ENCODE data around the gene CFAP107. TPM values are rescaled to one million over a fixed set of nuclear protein-coding genes. Genes with fewer than 3 reads are reported as not detected.

Gene CFAP107, protein sequence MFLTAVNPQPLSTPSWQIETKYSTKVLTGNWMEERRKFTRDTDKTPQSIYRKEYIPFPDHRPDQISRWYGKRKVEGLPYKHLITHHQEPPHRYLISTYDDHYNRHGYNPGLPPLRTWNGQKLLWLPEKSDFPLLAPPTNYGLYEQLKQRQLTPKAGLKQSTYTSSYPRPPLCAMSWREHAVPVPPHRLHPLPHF
- not detected in 2 replicates for total RNA-seq

GRCh38 chr1:12745992-12746323 is at the start of gene CFAP107:
TSS of gene CFAP107 (plus strand) at chr1:12746200. CDS start at chr1:12746431, 231 bp downstream.

DNA sequence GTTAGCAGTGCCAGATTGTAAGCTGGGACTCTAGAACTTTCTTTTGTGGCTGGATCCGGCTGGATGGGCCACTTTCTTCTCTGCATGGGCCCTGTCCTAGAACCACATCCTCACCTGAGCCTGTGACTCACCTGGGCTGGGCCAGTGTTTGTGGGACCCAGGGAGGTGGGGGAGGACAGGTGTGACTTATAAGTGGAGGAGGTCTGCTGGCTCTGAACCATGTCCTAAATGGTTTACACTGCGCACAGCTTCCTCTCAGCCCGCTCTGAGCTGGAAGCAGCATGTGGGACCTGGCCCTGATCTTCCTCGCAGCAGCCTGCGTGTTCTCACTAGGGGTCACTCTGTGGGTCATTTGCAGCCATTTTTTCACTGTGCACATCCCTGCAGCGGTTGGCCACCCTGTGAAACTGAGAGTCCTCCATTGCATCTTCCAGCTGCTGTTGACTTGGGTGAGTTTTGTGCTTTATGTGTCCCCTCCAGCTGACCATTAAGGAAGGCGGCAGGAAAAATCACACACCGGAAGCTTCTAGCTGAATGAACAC is 30.0 kb upstream of the CFAP107 start, which contains the start of gene AADACL3:
AADACL3 (plus strand) TSS at position 215 of the 542 bp plus-strand sequence; CDS start at position 282, 67 bp downstream.

DNA sequence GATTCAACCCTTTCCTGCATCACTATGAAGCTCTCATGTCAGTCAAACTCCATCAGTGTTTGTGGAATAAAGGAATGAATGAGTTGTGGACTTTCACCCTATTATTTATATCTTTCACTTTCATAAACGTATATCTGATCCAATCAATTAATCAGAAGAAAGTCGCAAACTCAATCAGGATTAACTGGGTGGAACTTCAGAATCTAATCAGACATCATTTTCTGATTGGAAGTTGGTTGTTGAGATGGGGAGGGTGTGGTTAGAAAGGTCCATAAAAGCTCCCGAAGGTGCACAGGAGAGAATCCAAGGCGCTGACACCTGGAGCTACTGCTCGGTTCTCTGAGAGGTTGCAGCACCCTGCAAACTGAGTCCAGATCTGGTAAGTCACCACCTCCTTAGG is 27.4 kb downstream of the CFAP107 start, which contains the start of gene PRAMEF12:
PRAMEF12 (plus strand) TSS at position 301 of the 400 bp plus-strand sequence. CDS start 1,130 bp downstream, outside the sequence.

DNA sequence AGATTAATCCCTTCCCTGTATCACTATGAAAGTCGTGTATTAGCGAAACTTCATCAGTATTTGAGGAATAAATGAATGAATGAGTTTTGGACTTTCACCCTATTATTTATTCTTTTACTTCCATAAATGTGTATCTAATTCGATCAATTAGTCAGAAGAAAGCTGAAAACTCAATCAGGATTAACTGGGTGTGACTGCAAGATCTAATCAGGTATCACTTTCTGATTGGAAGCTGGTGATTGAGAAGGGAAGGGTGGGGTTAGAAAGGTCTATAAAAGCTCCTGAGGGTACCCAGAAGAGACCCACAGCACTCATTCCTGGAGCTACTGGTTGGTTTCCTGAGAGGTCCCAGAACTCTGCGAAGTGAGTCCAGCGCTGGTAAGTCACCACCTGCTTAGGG is 45.1 kb downstream of the CFAP107 start, which contains the start of gene PRAMEF1:
PRAMEF1 (plus strand) TSS at position 301 of the 400 bp plus-strand sequence. CDS start 1,831 bp downstream, outside the sequence.

Other genes starting within 250 kb of the CFAP107 start
- gene DHRS3, start 128.0 kb upstream of the CFAP107 start, total RNA-seq: 66.5 and 71.6 TPM in 2 replicates
- gene AADACL4, start 102.1 kb upstream of the CFAP107 start, total RNA-seq: 0.58 TPM in 1 of 2 replicates, not detected in the other
- not detected in 2 replicates for gene AADACL3, start 30.1 kb upstream of the CFAP107 start, total RNA-seq
- gene PRAMEF12, start 27.5 kb downstream of the CFAP107 start, total RNA-seq: not detected in 2 replicates
- gene PRAMEF1, start 45.2 kb downstream of the CFAP107 start, total RNA-seq: not detected in 2 replicates
- not detected in 2 replicates for gene PRAMEF11, start 85.2 kb downstream of the CFAP107 start, total RNA-seq
- not detected in 2 replicates for gene HNRNPCL1, start 102.5 kb downstream of the CFAP107 start, total RNA-seq
- not detected in 2 replicates for gene PRAMEF2, start 110.9 kb downstream of the CFAP107 start, total RNA-seq
- gene PRAMEF4, start 140.0 kb downstream of the CFAP107 start, total RNA-seq: not detected in 2 replicates
- gene PRAMEF10, start 152.1 kb downstream of the CFAP107 start, total RNA-seq: not detected in 2 replicates
- gene PRAMEF7, start 170.4 kb downstream of the CFAP107 start, total RNA-seq: not detected in 2 replicates
- not detected in 2 replicates for gene PRAMEF6, start 201.4 kb downstream of the CFAP107 start, total RNA-seq